SK-N-SH treated with all-trans-retinoic acid at 6 μM for 48 hours (cell line): ENCODE measurements around the gene SGCA.

ENCODE experiments used
- ATAC-seq: fragments of 200-7000 bp; cut with Tn5 transposase; 3 replicates; pipeline ENCODE4 v1.9.1; 2020; ENCODE audit warnings: mild to moderate bottlenecking, moderate library complexity
- ARNTL ChIP-seq: fragments of 450-650 bp; formaldehyde crosslinking; IDR thresholded peaks from 2 replicates; pipeline ENCODE4 v1.5.0; 2020; ENCODE audit warnings: low read depth, mild to moderate bottlenecking, moderate library complexity, borderline replicate concordance
- BACH2 ChIP-seq: fragments of 250-450 bp; sonication (Bioruptor Pico); IDR thresholded peaks from 2 replicates; pipeline ENCODE4 v1.9.0; 2021; ENCODE audit warnings: mild to moderate bottlenecking, borderline replicate concordance
- CSDC2 ChIP-seq: fragments of 250-450 bp; sonication (Bioruptor Pico); IDR thresholded peaks from 2 replicates; pipeline ENCODE4 v1.5.0; 2020; ENCODE audit warnings: mild to moderate bottlenecking, moderate library complexity
- ESRRG ChIP-seq: fragments of 250-450 bp; sonication (Bioruptor Pico); IDR thresholded peaks from 2 replicates; pipeline ENCODE4 v1.6.1; 2021; ENCODE audit warnings: mild to moderate bottlenecking
- GLIS3 ChIP-seq: fragments of 250-450 bp; sonication (Bioruptor Pico); IDR thresholded peaks from 2 replicates; pipeline ENCODE4 v1.5.0; 2020; ENCODE audit warnings: mild to moderate bottlenecking, moderate library complexity
- ISL1 ChIP-seq: fragments of 250-450 bp; sonication (Bioruptor Pico); IDR thresholded peaks from 2 replicates; pipeline ENCODE4 v2.1.2; 2022; ENCODE audit warnings: mild to moderate bottlenecking, moderate library complexity
- OSR1 ChIP-seq: fragments of 250-450 bp; sonication (Bioruptor Pico); IDR thresholded peaks from 2 replicates; pipeline ENCODE4 v1.8.0; 2022; ENCODE audit warnings: moderate library complexity, mild to moderate bottlenecking, inconsistent platforms
- PPARA ChIP-seq: fragments of 250-450 bp; sonication (Bioruptor Pico); IDR thresholded peaks from 2 replicates; pipeline ENCODE4 v1.5.0; 2020; ENCODE audit warnings: mild to moderate bottlenecking, borderline replicate concordance
- RARB ChIP-seq: fragments of 250-450 bp; sonication (Bioruptor Pico); IDR thresholded peaks from 2 replicates; pipeline ENCODE4 v1.8.0; 2021; ENCODE audit warnings: mild to moderate bottlenecking, moderate library complexity
- SNAI2 ChIP-seq: fragments of 250-450 bp; sonication (Bioruptor Pico); IDR thresholded peaks from 2 replicates; pipeline ENCODE4 v1.5.0; 2020; ENCODE audit warnings: mild to moderate bottlenecking, moderate library complexity
- TCF4 ChIP-seq: fragments of 250-450 bp; sonication (Bioruptor Pico); IDR thresholded peaks from 2 replicates; pipeline ENCODE4 v1.8.0; 2021; ENCODE audit warnings: mild to moderate bottlenecking, moderate library complexity, borderline replicate concordance
- TOX ChIP-seq: fragments of 250-450 bp; sonication (Bioruptor Pico); IDR thresholded peaks from 2 replicates; pipeline ENCODE4 v1.8.0; 2021; ENCODE audit warnings: mild to moderate bottlenecking, moderate library complexity, borderline replicate concordance
- ZC3H10 ChIP-seq: fragments of 250-450 bp; sonication (Bioruptor Pico); IDR thresholded peaks from 2 replicates; pipeline ENCODE4 v1.5.1; 2021; ENCODE audit warnings: mild to moderate bottlenecking, moderate library complexity
- ZFP3 ChIP-seq: fragments of 250-450 bp; sonication (Bioruptor Pico); IDR thresholded peaks from 2 replicates; pipeline ENCODE4 v1.5.0; 2020; ENCODE audit warnings: mild to moderate bottlenecking, moderate library complexity
- ZFP30 ChIP-seq: fragments of 450-650 bp; formaldehyde crosslinking; IDR thresholded peaks from 2 replicates; pipeline ENCODE4 v1.5.0; 2022; ENCODE audit warnings: mild to moderate bottlenecking, moderate library complexity
- ZNF565 ChIP-seq: fragments of 450-650 bp; formaldehyde crosslinking; conservative IDR thresholded peaks from 2 replicates; pipeline ENCODE4 v1.5.0; 2020; ENCODE audit warnings: low read depth, mild to moderate bottlenecking, moderate library complexity
- ZNF70 ChIP-seq: fragments of 450-650 bp; formaldehyde crosslinking; IDR thresholded peaks from 2 replicates; pipeline ENCODE4 v1.5.0; 2020; ENCODE audit warnings: mild to moderate bottlenecking, moderate library complexity
- ZNF8 ChIP-seq: fragments of 450-650 bp; formaldehyde crosslinking; IDR thresholded peaks from 2 replicates; pipeline ENCODE4 v1.5.0; 2020; ENCODE audit warnings: mild to moderate bottlenecking, moderate library complexity
- TF ChIP-seq, protein P1 (sequence below): fragments of 250-450 bp; sonication (Bioruptor Pico); IDR thresholded peaks from 2 replicates; pipeline ENCODE4 v1.8.0; 2020; ENCODE audit warnings: mild to moderate bottlenecking, moderate library complexity, borderline replicate concordance
- TF ChIP-seq, protein P2 (sequence below): fragments of 250-450 bp; sonication (Bioruptor Pico); IDR thresholded peaks from 2 replicates; pipeline ENCODE4 v1.8.0; 2021; ENCODE audit warnings: low read depth, mild to moderate bottlenecking, moderate library complexity, borderline replicate concordance
- TF ChIP-seq, protein P3 (sequence below): fragments of 250-450 bp; sonication (Bioruptor Pico); IDR thresholded peaks from 2 replicates; pipeline ENCODE4 v1.5.1; 2021; ENCODE audit warnings: mild to moderate bottlenecking, moderate library complexity
- TF ChIP-seq, protein P4 (sequence below): fragments of 250-450 bp; sonication (Bioruptor Pico); IDR thresholded peaks from 2 replicates; pipeline ENCODE4 v1.5.0; 2020; ENCODE audit warnings: mild to moderate bottlenecking, moderate library complexity
- TF ChIP-seq, protein P5 (sequence below): fragments of 250-450 bp; sonication (Bioruptor Pico); IDR thresholded peaks from 2 replicates; pipeline ENCODE4 v1.5.1; 2020; ENCODE audit warnings: low read depth, mild to moderate bottlenecking, moderate library complexity

Gene SGCA

DNA sequence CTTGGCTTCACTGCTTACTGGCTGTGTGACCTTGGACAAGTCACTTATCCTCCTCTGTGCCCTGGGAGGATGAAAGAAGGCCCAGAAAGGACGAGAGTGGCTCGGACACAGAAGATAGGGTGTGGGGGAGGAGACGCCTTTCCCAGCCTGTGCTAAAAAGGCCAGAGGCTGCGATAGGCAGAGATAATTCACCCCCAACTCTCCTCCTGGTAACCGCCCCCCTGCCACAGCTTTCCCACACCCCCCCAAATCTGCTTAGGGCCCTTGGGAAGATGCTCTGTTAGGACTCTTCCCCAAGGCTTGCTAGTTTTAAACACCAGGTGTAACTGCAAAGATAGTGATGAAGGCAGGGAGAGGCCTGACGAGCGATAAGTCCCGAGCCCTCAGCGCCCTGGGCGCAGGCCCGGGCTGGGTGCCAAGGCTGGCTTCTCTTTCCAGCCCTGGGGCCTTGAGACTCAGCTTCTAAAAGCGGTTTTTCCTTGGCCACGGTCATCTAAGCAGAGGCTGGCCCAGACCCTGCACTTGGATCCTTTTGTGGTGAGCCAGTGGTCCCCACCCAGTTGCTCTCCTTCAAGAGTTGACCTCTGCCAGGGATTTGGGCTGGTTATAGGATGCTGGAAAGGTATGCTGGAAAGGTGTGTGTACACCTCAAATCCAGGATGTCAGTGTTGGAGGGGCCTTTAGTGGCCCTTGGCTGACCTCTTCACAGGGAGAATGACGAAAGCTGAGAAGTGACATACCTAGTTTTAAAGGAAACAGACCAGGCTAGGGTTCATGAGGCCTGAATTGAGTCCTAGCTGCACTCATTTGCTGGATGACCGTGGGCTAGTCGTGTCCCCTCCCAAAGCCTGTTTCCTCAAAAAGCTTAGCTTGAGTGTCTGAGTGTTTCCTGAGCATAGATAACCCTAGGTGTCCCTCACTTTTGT, 11.9 kb upstream of the SGCA start:
- TF ChIP-seq RARB (CRISPR knock-in tag) (no peak), CSDC2 (CRISPR knock-in tag) (no peak), ZNF565 (CRISPR knock-in tag) (no peak), ZNF8 (CRISPR knock-in tag) (no peak), ARNTL (no peak), SNAI2 (no peak), BACH2 (CRISPR knock-in tag) (no peak), ZNF70 (CRISPR knock-in tag) (no peak), ISL1 (CRISPR knock-in tag) (no peak), GLIS3 (no peak), ZC3H10 (CRISPR knock-in tag) (no peak), ZFP3 (CRISPR knock-in tag) (no peak), TCF4 (CRISPR knock-in tag) (no peak), ESRRG (CRISPR knock-in tag) (no peak), TOX (CRISPR knock-in tag) (no peak), PPARA (CRISPR knock-in tag) (no peak)
- TF ChIP-seq, protein P1, sequence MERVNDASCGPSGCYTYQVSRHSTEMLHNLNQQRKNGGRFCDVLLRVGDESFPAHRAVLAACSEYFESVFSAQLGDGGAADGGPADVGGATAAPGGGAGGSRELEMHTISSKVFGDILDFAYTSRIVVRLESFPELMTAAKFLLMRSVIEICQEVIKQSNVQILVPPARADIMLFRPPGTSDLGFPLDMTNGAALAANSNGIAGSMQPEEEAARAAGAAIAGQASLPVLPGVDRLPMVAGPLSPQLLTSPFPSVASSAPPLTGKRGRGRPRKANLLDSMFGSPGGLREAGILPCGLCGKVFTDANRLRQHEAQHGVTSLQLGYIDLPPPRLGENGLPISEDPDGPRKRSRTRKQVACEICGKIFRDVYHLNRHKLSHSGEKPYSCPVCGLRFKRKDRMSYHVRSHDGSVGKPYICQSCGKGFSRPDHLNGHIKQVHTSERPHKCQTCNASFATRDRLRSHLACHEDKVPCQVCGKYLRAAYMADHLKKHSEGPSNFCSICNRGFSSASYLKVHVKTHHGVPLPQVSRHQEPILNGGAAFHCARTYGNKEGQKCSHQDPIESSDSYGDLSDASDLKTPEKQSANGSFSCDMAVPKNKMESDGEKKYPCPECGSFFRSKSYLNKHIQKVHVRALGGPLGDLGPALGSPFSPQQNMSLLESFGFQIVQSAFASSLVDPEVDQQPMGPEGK (CRISPR knock-in tag): no peak
- TF ChIP-seq, protein P2, sequence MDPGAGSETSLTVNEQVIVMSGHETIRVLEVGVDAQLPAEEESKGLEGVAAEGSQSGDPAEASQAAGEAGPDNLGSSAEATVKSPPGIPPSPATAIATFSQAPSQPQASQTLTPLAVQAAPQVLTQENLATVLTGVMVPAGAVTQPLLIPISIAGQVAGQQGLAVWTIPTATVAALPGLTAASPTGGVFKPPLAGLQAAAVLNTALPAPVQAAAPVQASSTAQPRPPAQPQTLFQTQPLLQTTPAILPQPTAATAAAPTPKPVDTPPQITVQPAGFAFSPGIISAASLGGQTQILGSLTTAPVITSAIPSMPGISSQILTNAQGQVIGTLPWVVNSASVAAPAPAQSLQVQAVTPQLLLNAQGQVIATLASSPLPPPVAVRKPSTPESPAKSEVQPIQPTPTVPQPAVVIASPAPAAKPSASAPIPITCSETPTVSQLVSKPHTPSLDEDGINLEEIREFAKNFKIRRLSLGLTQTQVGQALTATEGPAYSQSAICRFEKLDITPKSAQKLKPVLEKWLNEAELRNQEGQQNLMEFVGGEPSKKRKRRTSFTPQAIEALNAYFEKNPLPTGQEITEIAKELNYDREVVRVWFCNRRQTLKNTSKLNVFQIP: no peak
- TF ChIP-seq, protein P3, sequence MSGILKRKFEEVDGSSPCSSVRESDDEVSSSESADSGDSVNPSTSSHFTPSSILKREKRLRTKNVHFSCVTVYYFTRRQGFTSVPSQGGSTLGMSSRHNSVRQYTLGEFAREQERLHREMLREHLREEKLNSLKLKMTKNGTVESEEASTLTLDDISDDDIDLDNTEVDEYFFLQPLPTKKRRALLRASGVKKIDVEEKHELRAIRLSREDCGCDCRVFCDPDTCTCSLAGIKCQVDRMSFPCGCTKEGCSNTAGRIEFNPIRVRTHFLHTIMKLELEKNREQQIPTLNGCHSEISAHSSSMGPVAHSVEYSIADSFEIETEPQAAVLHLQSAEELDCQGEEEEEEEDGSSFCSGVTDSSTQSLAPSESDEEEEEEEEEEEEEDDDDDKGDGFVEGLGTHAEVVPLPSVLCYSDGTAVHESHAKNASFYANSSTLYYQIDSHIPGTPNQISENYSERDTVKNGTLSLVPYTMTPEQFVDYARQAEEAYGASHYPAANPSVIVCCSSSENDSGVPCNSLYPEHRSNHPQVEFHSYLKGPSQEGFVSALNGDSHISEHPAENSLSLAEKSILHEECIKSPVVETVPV (CRISPR knock-in tag): no peak
- TF ChIP-seq, protein P4, sequence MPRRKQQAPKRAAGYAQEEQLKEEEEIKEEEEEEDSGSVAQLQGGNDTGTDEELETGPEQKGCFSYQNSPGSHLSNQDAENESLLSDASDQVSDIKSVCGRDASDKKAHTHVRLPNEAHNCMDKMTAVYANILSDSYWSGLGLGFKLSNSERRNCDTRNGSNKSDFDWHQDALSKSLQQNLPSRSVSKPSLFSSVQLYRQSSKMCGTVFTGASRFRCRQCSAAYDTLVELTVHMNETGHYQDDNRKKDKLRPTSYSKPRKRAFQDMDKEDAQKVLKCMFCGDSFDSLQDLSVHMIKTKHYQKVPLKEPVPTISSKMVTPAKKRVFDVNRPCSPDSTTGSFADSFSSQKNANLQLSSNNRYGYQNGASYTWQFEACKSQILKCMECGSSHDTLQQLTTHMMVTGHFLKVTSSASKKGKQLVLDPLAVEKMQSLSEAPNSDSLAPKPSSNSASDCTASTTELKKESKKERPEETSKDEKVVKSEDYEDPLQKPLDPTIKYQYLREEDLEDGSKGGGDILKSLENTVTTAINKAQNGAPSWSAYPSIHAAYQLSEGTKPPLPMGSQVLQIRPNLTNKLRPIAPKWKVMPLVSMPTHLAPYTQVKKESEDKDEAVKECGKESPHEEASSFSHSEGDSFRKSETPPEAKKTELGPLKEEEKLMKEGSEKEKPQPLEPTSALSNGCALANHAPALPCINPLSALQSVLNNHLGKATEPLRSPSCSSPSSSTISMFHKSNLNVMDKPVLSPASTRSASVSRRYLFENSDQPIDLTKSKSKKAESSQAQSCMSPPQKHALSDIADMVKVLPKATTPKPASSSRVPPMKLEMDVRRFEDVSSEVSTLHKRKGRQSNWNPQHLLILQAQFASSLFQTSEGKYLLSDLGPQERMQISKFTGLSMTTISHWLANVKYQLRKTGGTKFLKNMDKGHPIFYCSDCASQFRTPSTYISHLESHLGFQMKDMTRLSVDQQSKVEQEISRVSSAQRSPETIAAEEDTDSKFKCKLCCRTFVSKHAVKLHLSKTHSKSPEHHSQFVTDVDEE (CRISPR knock-in tag): no peak
- TF ChIP-seq, all 23 proteins: peak for 0
- peak; percentile 2; the same call in 2 of the 3 replicates for ATAC-seq

DNA sequence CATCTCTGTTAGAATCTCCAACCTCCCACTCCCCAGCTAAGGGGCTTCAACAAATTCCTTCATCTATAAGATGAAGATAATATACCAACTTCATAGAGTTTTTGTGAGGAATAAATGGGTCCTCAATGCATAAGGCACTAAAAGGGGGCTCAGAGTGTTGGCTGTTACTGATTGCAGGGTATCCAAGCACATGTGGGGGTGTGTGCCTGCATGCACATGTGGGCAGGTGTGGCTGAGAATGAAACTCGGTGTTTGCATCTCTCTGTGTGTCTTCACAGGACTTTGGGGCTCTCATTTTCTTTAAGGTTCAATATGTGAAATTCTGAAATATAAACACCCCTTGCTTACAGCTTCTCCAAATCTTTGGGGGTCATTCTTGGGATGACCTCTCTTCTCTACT, 11.2 kb upstream of the SGCA start:
- no peak for ATAC-seq
- no peak for TF ChIP-seq ZFP30 (CRISPR knock-in tag)
- TF ChIP-seq, protein P3 (CRISPR knock-in tag): no peak
- no peak for TF ChIP-seq ZFP3 (CRISPR knock-in tag)
- TF ChIP-seq ESRRG (CRISPR knock-in tag): no peak
- TF ChIP-seq GLIS3: no peak
- TF ChIP-seq, protein P2: no peak
- TF ChIP-seq, protein P1 (CRISPR knock-in tag): no peak
- no peak for TF ChIP-seq TOX (CRISPR knock-in tag)
- no peak for TF ChIP-seq SNAI2
- TF ChIP-seq ZC3H10 (CRISPR knock-in tag): no peak
- TF ChIP-seq CSDC2 (CRISPR knock-in tag): no peak
- TF ChIP-seq ZNF70 (CRISPR knock-in tag): no peak
- no peak for TF ChIP-seq PPARA (CRISPR knock-in tag)
- no peak for TF ChIP-seq ARNTL
- TF ChIP-seq TCF4 (CRISPR knock-in tag): no peak
- no peak for TF ChIP-seq ISL1 (CRISPR knock-in tag)
- TF ChIP-seq, protein P5, sequence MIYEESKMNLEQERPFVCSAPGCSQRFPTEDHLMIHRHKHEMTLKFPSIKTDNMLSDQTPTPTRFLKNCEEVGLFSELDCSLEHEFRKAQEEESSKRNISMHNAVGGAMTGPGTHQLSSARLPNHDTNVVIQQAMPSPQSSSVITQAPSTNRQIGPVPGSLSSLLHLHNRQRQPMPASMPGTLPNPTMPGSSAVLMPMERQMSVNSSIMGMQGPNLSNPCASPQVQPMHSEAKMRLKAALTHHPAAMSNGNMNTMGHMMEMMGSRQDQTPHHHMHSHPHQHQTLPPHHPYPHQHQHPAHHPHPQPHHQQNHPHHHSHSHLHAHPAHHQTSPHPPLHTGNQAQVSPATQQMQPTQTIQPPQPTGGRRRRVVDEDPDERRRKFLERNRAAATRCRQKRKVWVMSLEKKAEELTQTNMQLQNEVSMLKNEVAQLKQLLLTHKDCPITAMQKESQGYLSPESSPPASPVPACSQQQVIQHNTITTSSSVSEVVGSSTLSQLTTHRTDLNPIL (CRISPR knock-in tag): no peak
- no peak for TF ChIP-seq OSR1
